ENCODE results near the gene UST.

DNA sequence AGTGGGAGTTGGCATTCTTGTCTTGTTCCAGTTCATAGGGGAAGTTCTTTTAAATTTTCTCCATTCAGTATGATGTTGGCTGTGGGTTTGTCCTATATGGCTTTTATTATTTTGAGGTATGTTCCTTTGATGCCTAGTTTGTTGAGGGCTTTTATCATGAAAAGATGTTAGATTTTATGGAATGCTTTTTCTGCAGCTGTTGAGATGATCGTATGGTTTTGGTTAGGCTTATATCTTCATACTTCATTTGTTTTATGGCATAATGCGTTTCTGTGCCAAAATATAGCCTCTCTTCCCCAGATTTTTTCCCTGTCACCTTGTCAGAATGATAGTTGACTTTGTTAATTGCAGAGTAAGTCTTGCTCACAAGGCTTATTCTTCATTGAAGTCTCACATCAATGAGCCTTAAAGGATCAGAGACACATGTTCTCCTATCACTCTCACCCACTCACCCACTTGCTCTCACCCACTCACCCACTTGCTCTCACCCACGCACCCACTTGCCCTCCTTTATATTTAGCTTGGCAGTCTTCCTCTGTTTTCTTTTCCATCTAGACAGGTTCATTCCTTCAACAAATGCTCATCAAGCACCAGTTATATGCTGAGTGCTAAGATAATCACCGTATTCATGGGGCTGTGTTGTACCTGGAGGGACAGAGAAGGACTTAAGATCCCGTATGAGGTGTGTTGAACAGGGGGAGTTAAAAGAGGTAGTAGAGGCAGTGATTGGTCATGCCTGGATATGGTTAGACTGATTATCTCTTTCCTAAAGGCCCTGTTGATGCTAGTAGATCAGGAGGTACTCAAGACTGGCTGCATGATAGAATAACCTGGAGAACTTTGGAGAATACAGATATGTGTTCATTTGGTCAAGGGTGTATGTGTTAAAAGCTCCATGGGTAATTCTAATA is 19.3 kb downstream of the UST start:
- TF ChIP-seq, protein P1, sequence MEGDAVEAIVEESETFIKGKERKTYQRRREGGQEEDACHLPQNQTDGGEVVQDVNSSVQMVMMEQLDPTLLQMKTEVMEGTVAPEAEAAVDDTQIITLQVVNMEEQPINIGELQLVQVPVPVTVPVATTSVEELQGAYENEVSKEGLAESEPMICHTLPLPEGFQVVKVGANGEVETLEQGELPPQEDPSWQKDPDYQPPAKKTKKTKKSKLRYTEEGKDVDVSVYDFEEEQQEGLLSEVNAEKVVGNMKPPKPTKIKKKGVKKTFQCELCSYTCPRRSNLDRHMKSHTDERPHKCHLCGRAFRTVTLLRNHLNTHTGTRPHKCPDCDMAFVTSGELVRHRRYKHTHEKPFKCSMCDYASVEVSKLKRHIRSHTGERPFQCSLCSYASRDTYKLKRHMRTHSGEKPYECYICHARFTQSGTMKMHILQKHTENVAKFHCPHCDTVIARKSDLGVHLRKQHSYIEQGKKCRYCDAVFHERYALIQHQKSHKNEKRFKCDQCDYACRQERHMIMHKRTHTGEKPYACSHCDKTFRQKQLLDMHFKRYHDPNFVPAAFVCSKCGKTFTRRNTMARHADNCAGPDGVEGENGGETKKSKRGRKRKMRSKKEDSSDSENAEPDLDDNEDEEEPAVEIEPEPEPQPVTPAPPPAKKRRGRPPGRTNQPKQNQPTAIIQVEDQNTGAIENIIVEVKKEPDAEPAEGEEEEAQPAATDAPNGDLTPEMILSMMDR (IDR thresholded peaks at IDR 0.05): no peak
- no peak for TF ChIP-seq POLR2A (IDR thresholded peaks at IDR 0.05)

All from right lobe of liver (tissue), 4 donors.